MM.1S (cell line): ENCODE data around the gene GTF3C5.

Experiments
- DNase-seq: peaks from one replicate; pipeline ENCODE4 v3.0.0-alpha.2; 2015
- H2AFZ ChIP-seq: fragments of 300-600 bp; sonication (generic); 2 replicates; pipeline ENCODE4 v1.6.0; 2016; ENCODE audit warnings: antibody characterized with exemption, low read length
- H3F3A ChIP-seq: fragments of 300-600 bp; sonication (generic); 2 replicates; pipeline ENCODE4 v1.6.1; 2016; ENCODE audit warnings: mild to moderate bottlenecking, antibody characterized with exemption, low read length, moderate library complexity, mixed read lengths; ENCODE audit not compliant: insufficient read depth
- H3K27ac ChIP-seq: fragments of 300-600 bp; sonication (generic); 2 replicates; pipeline ENCODE4 v1.5.1; 2016; ENCODE audit warnings: mild to moderate bottlenecking, low read length
- H3K27me3 ChIP-seq: fragments of 300-600 bp; sonication (generic); replicated peaks from 2 replicates; pipeline ENCODE4 v1.6.0; 2016; ENCODE audit warnings: low read length; ENCODE audit not compliant: insufficient read depth
- H3K36me3 ChIP-seq: fragments of 300-600 bp; sonication (generic); replicated peaks from 2 replicates; pipeline ENCODE4 v1.6.1; 2016; ENCODE audit warnings: mild to moderate bottlenecking, low read length, mixed read lengths; ENCODE audit not compliant: insufficient read depth
- H3K4me1 ChIP-seq: fragments of 300-600 bp; sonication (generic); 2 replicates; pipeline ENCODE4 v1.6.1; 2016; ENCODE audit warnings: low read length, mixed read lengths
- H3K4me2 ChIP-seq: fragments of 300-600 bp; sonication (generic); 2 replicates; pipeline ENCODE4 v1.6.0; 2016; ENCODE audit warnings: low read depth, low read length
- H3K4me3 ChIP-seq: fragments of 300-600 bp; sonication (generic); 2 replicates; pipeline ENCODE4 v1.5.1; 2016; ENCODE audit warnings: low read length, mixed read lengths
- H3K79me2 ChIP-seq: fragments of 300-600 bp; sonication (generic); 2 replicates; pipeline ENCODE4 v1.6.1; 2016; ENCODE audit warnings: mixed run types, low read length, mixed read lengths
- H3K9ac ChIP-seq: fragments of 300-600 bp; sonication (generic); 2 replicates; pipeline ENCODE4 v1.6.1; 2016; ENCODE audit warnings: low read length, mixed read lengths
- H3K9me2 ChIP-seq: fragments of 300-600 bp; sonication (generic); replicated peaks from 2 replicates; pipeline ENCODE4 v1.6.1; 2016; ENCODE audit warnings: mild to moderate bottlenecking, low read length, mixed read lengths; ENCODE audit not compliant: insufficient read depth
- H3K9me3 ChIP-seq: fragments of 300-600 bp; sonication (generic); replicated peaks from 2 replicates; pipeline ENCODE4 v1.6.1; 2016; ENCODE audit warnings: mild to moderate bottlenecking, low read length, mixed read lengths; ENCODE audit not compliant: insufficient read depth
- H4K20me1 ChIP-seq: fragments of 300-600 bp; sonication (generic); 2 replicates; pipeline ENCODE4 v1.6.1; 2016; ENCODE audit warnings: mild to moderate bottlenecking, low read length, moderate library complexity, mixed read lengths; ENCODE audit not compliant: insufficient read depth
- EZH2 ChIP-seq: fragments of 300-600 bp; sonication (generic); optimal IDR thresholded peaks from 2 replicates; pipeline ENCODE3; 2017; ENCODE audit warnings: low read depth, mild to moderate bottlenecking, antibody characterized with exemption, low read length, mixed read lengths
- EZH2phosphoT487 ChIP-seq: fragments of 300-600 bp; sonication (generic); IDR thresholded peaks from 2 replicates; pipeline ENCODE4 v1.6.1; 2018; ENCODE audit warnings: antibody characterized with exemption, low read length
- TF ChIP-seq, protein P1 (sequence below): fragments of 300-600 bp; sonication (generic); IDR thresholded peaks from 2 replicates; pipeline ENCODE4 v1.5.1; 2016; ENCODE audit warnings: antibody characterized with exemption, low read length, mixed read lengths

GTF3C5 gene

DNA sequence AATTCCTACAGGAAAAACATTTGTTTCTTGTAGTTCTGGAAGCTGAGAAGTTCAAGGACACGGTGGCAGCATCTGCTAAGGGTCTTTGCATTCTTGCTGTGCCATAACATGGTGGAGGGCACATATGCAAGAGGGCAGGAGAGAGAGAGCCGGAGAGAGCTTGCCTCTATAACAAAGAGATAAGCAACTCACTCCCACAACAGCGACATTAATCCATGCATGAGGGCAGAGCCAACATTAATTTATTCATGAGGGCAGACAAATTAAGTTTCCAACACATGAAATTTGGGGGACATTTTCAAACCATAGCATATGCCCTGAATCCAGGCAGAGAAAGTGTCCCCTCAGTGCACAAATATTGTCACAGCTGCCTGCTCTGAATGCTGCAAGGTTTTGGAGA is 4.4 kb upstream of the GTF3C5 start:
- H3K9me3 ChIP-seq = no peaks in the 10 kb centered on the region
- no peaks in the 10 kb centered on the region for H3F3A ChIP-seq
- H3K4me1 ChIP-seq = peaks cover 9% of the 10 kb centered on the region
- H3K27me3 ChIP-seq = peaks cover 16% of the 10 kb centered on the region
- H3K4me3 ChIP-seq = no peak overlapping the region
- H3K9ac ChIP-seq = no peak overlapping the region
- no peaks in the 10 kb centered on the region for H3K36me3 ChIP-seq
- H3K9me2 ChIP-seq = no peaks in the 10 kb centered on the region
- H4K20me1 ChIP-seq = no peaks in the 10 kb centered on the region
- H3K4me2 ChIP-seq = no peak overlapping the region
- H3K79me2 ChIP-seq = peaks cover 12% of the 10 kb centered on the region
- H2AFZ ChIP-seq = no peak overlapping the region
- no peak overlapping the region for H3K27ac ChIP-seq
- DNase-seq = no peak
- no peak for TF ChIP-seq EZH2
- no peak for TF ChIP-seq EZH2phosphoT487
- TF ChIP-seq, protein P1, sequence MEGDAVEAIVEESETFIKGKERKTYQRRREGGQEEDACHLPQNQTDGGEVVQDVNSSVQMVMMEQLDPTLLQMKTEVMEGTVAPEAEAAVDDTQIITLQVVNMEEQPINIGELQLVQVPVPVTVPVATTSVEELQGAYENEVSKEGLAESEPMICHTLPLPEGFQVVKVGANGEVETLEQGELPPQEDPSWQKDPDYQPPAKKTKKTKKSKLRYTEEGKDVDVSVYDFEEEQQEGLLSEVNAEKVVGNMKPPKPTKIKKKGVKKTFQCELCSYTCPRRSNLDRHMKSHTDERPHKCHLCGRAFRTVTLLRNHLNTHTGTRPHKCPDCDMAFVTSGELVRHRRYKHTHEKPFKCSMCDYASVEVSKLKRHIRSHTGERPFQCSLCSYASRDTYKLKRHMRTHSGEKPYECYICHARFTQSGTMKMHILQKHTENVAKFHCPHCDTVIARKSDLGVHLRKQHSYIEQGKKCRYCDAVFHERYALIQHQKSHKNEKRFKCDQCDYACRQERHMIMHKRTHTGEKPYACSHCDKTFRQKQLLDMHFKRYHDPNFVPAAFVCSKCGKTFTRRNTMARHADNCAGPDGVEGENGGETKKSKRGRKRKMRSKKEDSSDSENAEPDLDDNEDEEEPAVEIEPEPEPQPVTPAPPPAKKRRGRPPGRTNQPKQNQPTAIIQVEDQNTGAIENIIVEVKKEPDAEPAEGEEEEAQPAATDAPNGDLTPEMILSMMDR = no peak

DNA sequence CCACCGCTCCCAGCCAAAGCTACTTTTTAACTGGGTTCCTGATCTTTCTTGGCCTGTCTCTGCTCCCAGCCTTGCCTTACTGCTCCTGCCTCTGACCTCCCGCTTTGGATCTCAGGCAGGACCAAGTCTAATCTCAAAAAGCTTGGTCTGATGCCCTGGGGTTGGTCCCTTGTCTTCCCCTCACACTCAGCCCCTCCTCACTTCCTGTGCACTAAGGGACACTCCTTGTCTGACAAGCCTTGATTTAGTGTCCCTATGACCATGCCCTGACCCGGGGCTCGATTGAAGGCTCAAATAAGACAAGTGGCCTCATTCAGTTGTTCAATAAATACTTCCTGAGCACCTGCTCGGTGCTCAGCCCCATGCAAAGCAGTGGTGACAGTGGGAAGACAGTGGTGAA is 3.7 kb upstream of the GTF3C5 start:
- no peaks in the 10 kb centered on the region for H3K36me3 ChIP-seq
- H3K27ac ChIP-seq = no peak overlapping the region
- no peaks in the 10 kb centered on the region for H3K9me2 ChIP-seq
- no peak overlapping the region for H3K4me2 ChIP-seq
- no peak overlapping the region for H3K4me3 ChIP-seq
- DNase-seq = no peak
- no peak for TF ChIP-seq EZH2
- TF ChIP-seq EZH2phosphoT487 = no peak
- TF ChIP-seq, protein P1 = no peak
- peaks cover 12% of the 10 kb centered on the region for H3K4me1 ChIP-seq
- peaks cover 19% of the 10 kb centered on the region for H3K79me2 ChIP-seq
- no peaks in the 10 kb centered on the region for H3F3A ChIP-seq
- no peaks in the 10 kb centered on the region for H4K20me1 ChIP-seq
- no peak overlapping the region for H3K9ac ChIP-seq
- peaks cover 9% of the 10 kb centered on the region; the same call in 1 of the 2 replicates for H3K27me3 ChIP-seq
- no peaks in the 10 kb centered on the region for H3K9me3 ChIP-seq
- H2AFZ ChIP-seq = no peak overlapping the region

DNA sequence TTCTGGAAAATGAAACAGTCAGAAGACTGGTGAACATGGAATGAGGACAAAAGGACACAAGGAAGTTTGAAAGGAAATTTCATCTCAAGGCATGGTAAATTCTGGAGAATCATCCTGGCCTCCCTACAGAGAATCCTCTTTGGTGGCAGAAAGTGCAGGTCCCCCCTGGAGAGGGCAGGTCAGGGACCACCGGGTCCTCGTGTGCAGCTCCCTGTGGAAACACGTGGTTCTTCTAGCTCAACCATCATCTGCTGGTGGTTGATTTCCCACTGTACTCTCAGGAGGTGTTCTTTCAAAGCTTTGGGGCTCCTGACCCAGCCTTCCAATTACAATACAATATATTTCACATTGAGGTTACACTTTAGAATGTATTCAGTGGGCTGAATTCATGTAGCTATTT is 2.6 kb upstream of the GTF3C5 start:
- no peak overlapping the region for H3K9ac ChIP-seq
- no peak overlapping the region for H3K4me2 ChIP-seq
- H2AFZ ChIP-seq = no peak overlapping the region
- H3K79me2 ChIP-seq = peaks cover 30% of the 10 kb centered on the region
- H3K4me1 ChIP-seq = peaks cover 8% of the 10 kb centered on the region
- no peaks in the 10 kb centered on the region for H3K36me3 ChIP-seq
- H4K20me1 ChIP-seq = no peaks in the 10 kb centered on the region
- H3K9me2 ChIP-seq = no peaks in the 10 kb centered on the region
- H3K27ac ChIP-seq = no peak overlapping the region
- no peak overlapping the region for H3K4me3 ChIP-seq
- no peaks in the 10 kb centered on the region for H3K9me3 ChIP-seq
- H3F3A ChIP-seq = no peaks in the 10 kb centered on the region
- no peak for DNase-seq
- H3K27me3 ChIP-seq = peaks cover 8% of the 10 kb centered on the region; the same call in 1 of the 2 replicates
- no peak for TF ChIP-seq EZH2phosphoT487
- TF ChIP-seq EZH2 = no peak
- TF ChIP-seq, protein P1 = no peak
